GM19463 (cell line): ENCODE data around the gene HDAC2.
A peak's percentile ranks its signal among the peaks of the same experiment; 100 is the strongest.
"Not testable (repeated sequence)": the region's sequence is repeated elsewhere in the genome, so short reads cannot be mapped to it uniquely, and the experiment has no call there.

ENCODE experiments used
- ATAC-seq: cut with Tn5 transposase; IDR thresholded peaks from one replicate; pipeline ENCODE4 v1.9.1; 2021; ENCODE audit warnings: mild to moderate bottlenecking, moderate library complexity; ENCODE audit not compliant: unreplicated experiment

The HDAC2 gene

DNA sequence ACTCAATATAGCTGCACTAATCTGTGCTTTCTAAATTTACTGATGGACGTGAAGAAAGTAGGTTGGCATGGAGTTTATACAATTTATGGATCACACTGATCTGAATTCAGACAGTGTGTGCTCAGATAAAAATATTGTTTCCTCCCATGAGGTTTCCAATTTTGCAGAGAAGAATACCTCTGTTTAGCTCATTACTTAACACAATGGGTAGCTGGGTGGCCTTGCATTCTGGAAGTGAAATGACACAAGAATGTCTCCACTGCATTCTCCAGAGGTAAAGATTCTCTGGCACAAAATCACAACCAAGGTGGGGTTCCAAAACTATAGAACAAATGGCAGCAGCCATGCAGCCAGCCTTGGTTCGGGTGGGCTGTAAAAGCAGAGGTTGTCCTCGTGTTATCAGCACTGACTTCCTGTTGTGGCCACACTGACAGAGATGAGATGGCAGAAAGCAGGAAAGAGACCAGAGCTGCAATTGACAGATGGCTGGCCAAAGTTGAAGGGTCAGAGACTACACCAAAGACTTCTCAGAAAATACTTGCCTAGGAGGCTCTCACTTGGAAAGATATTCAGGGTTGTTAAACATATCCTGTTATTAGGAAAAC, 50.2 kb downstream of the HDAC2 start:
- ATAC-seq = peak; percentile 80

DNA sequence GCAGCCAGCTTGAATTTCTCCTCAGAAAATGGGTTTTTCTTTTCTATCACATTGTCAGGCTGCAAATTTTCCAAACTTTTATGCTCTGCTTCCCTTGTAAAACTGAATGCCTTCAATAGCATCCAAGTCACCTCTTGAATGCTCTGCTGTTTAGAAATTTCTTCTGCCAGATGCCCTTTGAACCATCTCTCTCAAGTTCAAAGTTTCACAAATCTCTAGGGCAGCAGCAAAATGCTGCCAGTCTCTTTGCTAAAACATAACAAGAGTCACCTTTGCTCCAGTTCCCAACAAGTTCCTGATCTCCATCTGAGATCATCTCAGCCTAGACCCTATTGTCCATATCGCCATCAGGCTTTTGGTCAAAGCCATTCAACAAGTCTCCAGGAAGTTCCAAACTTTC, 60.7 kb downstream of the HDAC2 start:
- not testable (repeated sequence) for ATAC-seq

DNA sequence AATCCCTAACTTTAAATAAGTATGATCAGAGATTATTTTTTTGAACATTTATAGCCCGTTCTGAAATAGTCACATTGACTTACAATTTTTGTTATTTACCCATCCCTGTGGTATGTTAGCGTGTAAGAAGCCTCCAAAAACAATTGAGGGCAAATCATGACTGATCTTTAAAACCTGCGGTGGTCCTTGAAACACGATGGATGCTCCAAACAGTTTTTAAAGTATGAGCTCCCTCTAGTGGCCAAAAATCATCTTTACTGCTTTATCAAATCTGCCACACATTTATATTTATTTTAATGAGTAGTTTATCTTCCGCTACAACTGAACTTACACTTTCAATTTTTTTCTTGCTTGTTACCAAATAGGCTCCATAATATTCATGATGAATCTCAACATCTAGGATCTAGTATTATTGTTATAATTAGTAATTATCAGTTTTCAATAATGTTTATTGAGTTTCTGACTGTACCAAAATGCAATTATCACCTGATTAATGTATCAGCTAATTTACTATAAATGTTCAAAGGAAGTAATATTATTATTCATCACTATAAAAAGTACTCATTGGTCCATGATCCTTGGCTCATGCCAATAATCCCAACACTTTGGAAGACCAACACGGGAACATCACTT, 61.6 kb downstream of the HDAC2 start:
- peak; percentile 51 for ATAC-seq

DNA sequence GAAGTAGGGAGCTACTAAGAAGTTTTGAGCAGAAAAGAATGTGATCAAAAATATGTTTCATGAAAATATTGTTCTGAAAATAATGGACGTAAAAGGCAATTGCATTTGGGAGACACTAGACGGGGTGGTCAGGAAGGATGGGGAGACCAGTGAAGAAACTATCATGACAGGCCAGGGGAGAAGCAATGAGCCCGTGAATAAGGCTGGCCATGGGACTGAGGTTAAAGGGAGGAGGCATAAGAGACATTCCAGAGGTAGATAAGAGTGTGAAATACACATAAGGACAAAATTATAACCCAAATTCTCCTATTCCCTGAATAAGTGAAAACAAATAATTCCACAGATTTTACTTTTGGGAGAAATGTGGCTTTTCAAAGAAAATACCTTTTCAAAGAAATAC, 62.1 kb downstream of the HDAC2 start:
- ATAC-seq = no peak

DNA sequence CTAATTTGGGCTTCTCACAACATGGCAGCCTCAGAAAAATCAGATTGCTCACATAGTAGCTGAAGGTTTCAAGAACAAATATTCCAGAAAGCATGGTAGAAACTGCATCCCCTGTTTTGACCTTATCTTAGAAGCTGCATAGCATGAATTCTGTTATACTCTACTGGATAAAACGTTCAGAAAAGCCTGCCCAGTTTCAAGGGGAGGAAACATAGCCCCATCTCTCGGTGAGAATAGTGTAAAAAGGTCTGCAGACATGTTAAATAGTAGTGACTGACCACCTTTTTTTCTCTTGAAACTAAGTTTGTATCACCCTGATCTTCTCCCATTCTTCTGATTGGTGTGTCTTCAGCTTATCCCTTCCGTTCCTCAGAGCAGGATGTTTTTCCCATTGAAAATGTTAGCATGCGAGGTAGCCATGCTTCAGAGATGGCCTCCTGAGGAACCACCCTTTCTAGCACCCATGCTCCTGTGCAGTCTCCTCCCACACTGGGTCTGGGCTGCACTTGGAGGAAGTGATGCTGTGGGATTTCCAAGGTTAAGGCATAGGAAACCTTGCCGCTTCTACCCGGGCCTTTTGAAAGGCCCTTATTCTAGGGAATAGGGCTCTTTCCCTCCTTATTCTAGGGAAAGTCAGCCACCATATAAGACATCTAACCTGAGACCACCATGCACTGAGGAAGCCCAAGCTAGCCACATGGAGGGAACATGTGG, 63.7 kb downstream of the HDAC2 start:
- no peak for ATAC-seq

DNA sequence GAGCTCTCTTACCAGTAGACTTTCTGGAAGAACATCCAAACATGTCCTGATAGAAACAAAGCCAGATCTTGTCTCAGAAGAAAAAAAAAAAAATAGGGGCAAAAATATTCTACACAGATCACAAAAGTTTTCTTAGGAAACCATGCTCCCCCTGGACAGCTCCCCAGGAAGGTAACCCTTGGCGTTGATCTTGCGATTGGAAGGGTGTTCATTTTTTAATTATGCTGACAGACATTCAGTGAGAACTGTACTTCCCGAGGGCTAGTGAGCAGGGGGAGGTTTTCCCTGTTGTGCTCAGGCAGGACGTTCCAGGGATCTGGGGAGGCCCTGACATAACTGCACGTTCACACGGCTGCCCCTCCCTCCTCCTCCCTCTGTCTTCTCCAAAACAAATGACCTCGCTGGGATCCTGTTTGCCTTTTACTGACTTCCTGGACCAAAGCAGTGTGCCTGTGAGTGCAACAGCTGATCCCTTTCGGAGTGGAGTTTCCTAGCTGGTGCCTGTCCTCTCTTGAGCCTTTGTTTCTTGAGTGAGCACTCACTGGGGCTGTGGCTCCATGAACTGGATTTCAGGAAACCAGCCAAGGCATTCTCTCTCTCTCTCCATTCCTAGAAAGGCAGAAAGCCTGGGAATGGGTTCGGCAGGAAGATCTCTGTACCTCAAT, 67.2 kb downstream of the HDAC2 start:
- no peak for ATAC-seq

DNA sequence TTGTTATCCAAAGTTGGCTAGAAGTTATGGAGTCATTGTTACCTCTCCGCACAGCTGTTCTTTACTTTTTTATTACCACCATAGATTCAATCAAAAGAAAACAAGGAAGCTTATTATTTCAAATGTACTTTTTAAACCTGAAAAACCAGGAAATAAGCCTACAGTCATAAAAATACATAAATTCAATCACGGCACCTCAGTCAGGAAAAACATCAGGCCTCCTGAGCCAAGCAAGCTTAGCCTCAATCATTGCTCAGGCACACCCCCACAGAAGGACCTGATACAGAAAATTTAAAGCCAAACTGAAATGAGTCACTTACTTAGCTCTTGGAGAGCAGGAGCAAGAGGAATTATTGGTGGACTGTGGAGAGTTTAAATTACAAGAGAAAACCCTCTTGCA, 69.5 kb downstream of the HDAC2 start:
- ATAC-seq = no peak

DNA sequence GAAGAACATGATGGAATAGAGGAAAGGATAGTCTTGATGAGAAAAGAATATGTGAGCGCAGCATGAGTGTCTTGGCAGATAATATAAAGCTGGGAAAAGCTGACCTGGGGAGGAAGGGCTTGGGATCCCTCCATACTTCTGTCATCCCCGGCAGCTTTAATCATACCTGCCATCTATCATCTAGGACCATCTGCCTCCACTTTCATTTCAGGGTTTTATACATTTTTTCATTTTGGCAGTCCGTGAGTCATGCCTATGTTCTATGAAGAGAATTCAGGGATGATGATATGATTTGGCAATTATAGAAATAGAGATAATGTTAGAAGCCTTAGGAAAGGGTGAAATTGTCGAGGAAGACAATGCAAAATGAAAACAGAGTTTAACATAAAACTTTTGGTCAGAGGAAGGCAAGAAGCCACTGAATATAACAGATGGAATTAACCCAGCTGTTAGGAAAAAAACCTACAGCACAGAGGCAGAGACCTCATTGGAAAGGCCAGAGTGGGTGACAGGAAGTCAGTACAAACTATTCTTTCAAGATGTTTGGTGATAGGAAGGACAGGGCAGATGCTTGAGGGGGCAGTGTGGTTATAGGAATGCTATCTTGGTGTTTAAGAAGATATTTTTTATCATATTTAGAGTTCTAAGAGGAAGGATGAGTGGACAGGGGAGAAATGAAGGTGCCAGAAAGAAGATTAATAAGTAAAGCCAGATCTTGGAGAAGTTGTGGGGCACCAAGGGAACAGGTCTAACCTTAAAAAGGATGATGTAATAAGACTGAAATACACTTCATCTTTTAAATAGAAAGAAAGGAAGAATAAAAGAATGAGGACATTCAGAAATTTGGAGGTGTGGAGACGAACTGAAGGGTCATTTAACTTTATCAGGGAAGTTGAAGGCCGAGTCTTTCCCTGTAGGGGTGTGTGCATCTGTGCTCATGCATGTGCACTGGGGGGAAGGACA, 76.0 kb downstream of the HDAC2 start:
- no peak for ATAC-seq

DNA sequence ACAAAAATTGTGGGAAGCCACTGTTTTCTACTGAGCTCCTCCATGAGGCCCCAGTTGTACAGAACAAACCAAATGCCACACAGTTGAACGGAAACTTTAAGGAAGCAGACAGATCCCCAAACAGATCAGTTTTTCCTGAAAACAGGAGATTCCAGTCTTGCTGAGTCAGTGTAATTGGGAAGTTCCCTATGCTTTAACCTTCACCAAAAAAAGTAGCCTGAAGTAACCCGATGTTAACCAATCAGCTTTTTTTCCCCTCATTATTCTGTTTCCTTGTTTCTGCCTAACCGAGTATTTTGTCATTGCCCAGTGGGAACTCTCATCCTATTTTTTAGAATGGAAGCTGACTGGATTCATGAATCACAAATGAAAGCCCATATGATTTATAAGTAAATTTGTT, 77.1 kb downstream of the HDAC2 start:
- no peak for ATAC-seq

DNA sequence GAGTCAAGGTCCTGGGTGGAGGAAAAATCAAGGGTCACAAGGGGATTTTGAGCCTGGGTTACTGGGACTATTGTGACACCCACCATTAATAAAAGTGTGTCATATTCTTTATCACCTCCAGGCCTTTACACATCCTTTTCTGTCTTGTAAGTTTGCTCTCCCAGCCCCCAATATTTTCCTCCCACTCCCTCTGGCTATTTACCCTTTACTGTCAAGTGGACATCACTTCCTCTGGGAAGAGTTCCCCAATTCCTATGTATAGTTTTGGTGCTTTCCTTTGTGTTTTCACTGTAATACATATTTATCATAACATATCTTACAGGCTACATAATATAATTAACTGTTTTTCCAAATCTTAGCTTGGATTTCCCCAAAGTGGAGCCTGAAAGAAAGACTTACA, 77.5 kb downstream of the HDAC2 start:
- ATAC-seq = no peak

DNA sequence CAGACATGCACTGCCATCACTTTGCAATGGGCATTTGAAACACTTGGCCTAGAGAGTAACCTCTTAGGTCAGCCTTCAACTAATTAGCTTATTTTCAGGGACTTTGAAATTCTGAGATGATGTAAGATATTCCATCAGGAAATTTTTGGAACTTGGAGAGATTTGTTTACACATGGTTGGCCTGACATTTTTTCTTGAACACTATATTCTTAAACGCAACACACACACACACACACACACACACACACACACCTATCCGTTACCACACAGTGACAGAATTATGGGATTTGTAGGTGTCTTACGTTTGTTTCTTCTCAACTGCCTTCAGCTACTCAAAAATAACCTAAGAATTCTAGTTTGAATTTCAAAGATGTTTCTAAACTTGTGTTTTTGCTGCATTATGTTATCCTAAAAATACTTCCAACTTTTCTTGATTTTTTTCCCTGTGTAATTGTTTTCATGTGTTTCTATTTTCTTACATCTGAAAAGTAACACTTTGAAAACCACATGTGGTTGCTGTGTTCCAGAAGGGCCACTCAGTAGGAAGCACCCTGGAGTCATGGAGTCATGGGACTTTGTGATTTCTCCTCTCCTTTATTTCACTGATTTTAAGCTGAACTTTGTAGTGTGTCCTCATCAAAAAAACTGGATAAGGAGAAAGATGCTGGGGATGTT, 81.9 kb downstream of the HDAC2 start:
- ATAC-seq = no peak

DNA sequence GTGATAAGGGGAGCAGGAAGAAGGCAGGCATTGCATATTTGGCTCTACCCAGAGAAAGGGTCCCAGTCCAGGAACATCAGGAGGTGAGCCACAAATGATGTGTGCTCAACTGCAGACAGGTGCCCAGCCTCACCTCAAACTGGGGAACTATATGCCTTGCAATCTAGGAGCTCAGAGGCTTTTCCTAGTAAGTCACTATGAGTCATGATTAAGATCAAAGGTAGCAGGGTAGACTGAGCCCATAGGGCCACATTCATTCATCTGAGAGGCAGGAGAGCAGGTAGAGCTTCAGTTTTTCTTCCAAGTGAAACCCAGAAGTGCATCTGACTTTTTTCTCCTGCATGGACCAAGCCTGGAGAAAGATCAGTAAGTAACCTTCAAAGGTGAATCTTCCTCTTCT, 82.5 kb downstream of the HDAC2 start:
- no peak for ATAC-seq

DNA sequence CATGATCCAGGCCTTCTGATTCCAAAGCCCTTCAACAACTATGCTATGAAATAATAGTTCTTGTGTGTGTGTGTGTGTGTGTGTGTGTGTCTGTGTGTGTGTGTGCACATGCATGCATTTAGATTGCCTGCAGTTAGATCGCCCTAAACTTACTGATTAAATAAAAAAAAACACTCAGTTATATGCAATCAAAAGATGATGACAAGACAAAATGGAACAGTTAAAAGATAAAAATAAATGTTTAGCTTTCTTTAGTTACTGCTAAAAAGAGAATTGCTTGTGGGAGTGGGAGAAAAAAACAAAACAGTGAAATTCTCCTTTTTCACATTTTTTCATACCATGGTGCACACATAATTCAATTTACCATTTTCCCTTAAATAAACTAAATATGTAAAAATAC, 84.4 kb downstream of the HDAC2 start:
- ATAC-seq = no peak

DNA sequence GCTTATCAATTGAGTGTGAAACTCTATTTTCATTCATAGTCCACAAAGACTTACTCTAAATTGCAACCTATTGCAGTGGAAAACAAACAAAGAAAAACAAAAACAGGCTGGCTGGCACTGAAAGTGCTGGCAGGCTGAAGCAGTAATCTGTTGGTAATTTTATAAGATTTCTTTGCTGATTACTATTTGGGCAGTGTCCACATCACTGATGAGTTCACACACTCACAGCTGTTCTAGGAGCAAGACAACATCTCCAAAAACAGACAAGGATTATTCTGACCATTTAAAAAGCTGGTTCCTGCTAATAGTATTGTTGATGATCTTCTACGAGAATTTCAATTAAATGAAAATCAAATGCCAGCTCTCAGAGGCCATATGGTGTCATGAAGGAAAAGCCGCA, 86.9 kb downstream of the HDAC2 start:
- no peak for ATAC-seq
